HG02884 (cell line): ENCODE results near the gene TXNRD1.
"Not testable (repeated sequence)": the region's sequence is repeated elsewhere in the genome, so short reads cannot be mapped to it uniquely, and the experiment has no call there.

ENCODE experiments used
- ATAC-seq: cut with Tn5 transposase; IDR thresholded peaks from one replicate; pipeline ENCODE4 v1.9.1; 2021; ENCODE audit warnings: mild to moderate bottlenecking, moderate library complexity; ENCODE audit not compliant: unreplicated experiment

The TXNRD1 gene

GRCh38 chr12:104190641-104191176 is 24.9 kb upstream of the TXNRD1 start:
- ATAC-seq, result no peak

GRCh38 chr12:104197264-104197663 is 18.3 kb upstream of the TXNRD1 start:
- no peak for ATAC-seq

DNA sequence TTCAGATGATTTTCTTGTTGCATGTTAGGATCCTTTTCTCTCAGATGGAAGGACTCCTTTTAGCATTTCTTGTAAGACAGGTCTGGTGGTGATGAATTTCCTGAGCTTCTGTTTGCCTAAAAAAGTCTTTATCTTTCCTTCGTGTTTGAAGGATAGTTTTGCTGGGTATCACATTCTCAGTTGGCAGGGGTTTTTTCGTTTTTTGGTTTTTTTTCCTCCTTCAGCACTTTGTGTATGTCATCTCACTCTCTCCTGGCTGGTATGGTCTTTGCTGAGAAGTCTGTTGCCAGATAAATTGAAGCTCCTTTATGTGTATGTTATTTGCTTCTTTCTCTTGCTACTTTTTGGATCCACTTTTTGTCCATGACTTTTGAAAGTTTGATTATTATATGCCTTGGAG is 15.6 kb upstream of the TXNRD1 start:
- ATAC-seq, result no peak

GRCh38 chr12:104201238-104202001 is 14.2 kb upstream of the TXNRD1 start:
- no peak for ATAC-seq

DNA sequence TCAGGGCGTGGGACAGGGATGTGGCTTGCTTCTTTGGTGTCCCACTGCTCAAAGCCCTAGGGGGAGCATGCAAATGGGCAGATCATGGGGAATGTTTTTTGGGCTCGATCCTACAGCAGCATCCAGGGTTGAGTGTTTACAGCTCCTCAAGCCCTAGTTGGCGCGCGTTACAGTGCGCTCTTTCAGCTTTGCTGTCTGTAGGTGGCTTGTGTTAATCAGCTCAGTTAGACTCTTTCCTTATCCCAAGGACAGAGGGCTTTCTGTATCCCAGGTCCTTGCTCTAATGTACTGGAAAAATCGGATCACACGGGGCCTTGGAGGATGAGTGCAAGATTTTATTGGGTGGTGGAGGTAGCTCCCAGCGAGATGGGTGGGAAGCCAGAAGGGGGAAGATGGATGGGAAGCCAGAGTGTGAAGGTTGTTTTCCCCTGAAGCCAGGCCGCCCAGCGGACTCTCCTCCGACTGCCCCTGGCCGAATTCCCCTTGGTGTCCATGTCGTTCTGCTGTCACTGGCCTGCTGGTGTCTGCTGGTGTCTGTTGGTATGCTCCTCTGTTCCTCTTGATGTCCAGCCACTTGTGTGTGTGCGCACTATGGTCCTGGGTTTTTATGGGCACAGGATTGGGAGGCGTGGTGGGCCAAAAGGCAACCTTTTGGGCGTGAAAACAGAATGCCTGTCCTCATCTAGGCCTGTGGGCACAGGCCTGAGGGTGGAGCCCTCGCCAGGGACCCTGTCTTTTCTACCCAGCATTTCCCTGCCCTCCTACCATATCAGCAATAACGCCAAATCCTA is 10.7 kb upstream of the TXNRD1 start:
- no peak for ATAC-seq

- no peak for ATAC-seq
Measured at GRCh38 chr12:104207416-104208205, 8.0 kb upstream of the TXNRD1 start.

DNA sequence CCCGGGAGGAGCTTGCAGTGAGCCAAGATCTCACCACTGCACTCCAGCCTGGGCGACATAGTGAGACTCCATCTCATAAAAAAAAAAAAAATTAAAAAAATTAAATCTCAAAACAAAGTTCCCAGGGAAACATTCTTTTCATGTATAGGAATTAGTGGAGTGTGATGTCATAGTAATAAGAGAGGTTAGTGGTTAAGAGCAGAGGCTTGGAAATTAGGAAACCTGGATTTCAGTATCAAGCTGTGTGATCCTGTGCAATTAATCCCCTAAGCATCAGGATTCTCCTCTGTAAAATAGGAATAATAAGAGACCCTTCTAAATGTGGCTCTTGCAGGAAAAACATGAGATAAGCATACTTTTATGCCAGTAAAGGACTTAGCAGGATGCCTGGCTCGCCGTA is 3.1 kb upstream of the TXNRD1 start:
- no peak for ATAC-seq

DNA sequence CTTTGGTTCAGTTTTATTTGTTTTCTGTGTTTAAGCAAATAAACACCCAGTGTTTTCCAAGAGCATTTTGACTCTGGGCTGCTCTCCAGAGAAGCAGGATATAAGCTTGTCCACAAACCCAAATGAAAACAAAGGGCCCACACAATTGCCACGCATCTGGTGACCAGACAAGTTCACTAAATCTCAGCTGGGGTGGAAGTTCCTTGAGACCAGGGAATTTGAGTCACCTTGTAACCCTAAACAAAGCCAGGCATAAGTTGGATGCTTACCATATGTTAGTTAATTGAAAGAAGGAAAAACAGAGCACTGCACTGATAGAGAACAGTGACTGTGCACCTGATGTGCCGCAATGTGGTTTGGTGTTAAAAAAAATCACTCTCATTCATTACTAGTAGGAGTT is 1.6 kb upstream of the TXNRD1 start:
- no peak for ATAC-seq

DNA sequence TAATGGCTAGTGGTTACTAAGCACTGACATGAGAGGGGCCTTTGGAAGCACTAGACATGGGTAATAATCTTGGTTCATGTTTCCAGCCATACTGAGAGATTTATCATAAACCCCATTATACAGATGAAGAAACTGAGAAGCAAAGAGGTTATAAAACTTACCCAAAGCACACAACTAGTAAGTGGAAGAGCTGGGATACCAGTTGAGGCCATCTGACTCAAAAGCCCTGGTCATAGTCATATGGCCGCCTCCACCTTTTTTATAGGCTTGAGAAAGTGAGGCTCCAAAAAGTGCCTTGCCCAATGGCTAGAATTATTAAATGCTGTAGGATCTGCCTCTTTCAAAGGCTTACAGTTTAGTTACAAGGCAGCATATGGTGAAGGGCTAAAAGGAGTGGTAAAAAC is 944 bp downstream of the TXNRD1 start:
- ATAC-seq, result no peak

DNA sequence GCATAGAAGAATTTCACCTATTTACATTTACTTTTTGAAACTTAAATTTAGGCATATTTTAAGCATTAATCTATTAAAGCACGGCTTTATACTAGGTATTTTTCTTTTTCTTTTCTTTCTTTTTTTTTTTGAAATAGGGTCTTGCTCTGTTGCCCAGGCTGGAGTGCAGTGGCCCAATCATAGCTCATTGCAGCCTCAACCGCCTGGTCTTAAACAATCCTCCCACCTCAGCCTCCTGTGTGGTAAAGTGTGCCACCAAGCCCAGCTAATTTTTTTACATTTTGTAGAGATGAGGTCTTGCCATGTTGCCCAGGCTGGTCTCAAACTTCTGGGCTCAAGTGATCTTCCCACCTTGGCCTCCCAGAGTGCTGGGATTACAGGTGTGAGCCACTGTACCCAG is 2.9 kb downstream of the TXNRD1 start:
- ATAC-seq, result not testable (repeated sequence)

DNA sequence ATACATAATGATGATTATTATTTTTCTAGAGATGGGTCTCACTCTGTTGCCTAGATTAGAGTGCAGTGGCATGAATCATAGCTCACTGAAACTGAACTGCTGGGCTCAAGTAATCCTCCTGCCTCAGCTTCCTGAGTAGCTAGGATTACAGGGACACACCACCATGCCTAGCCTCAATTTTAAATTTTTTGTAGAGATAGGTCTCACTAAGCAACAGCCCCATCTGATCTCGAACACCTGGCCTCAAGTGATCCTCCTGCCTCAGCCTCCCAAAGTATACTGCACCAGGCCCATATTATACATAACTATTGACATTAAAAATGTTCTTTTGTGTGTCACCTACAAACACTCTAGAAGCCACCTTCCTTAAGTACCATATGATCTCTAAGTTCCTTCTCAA is 3.4 kb downstream of the TXNRD1 start:
- no peak for ATAC-seq

DNA sequence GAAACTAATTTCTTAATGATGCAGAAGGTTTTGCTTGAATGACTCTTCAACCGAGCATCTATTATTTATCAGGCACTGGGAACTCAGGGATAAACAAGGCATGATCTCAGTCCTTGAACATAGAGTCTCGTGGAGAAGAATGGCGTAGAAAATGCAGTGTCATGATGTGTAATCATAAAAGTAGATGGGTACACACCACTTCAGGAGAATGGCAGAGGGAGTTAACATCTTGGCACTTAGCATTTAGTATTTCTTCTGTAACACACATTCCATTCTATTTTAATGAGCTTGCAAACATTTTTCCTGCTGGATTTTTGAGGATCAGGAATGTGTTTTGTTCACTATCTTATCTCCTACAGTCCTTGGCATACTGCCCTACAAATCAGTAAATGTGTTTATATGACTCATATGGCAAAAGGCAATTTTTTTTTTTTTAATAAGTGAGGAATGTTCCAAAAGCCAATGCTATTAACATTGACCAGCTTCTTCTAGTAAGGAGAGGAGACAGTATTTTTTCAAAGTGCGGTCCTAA is 3.8 kb downstream of the TXNRD1 start:
- ATAC-seq, result no peak

- no peak for ATAC-seq
Measured at GRCh38 chr12:104219908-104220404, 4.4 kb downstream of the TXNRD1 start.

- ATAC-seq, result no peak
Measured at GRCh38 chr12:104220931-104221330, 5.4 kb downstream of the TXNRD1 start.

DNA sequence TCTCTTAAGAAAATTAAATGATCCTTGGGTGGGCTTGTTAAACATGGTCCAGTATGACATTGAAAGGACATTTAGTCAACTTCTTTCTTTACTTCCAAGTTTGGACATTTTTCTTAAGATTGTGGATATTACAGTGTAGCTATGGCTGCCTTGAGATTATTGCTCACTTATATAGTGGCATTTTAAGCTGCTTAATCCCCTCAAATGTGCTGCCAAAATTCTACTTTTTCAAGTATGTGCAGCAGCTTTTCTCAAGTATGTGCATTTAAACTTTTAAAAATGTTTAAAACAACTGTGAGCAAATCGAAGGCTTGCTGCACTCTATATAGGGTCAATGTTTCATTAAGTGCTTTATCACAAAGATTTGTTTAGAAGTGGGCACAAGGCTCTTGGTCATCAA is 7.4 kb downstream of the TXNRD1 start:
- no peak for ATAC-seq

GRCh38 chr12:104223712-104224111 is 8.1 kb downstream of the TXNRD1 start:
- no peak for ATAC-seq

DNA sequence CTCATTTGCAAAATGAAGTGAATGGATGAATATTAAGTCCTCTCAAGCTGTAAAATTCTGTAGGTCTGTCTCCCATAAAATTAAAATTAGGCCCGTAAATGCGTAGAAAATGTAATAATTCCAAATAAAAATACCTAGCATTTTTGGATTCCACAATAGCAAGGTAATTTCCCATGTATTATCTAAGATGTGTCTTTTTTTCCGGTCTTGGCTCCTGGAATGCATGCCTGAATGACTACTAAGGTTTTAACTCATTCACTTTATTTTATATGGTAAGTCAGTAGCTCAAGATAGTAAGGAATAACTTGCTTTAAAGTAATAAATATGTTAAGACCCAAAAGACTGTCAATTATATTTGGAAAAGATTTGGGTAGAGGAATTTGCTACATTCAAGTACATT is 11.1 kb downstream of the TXNRD1 start:
- ATAC-seq, result no peak

DNA sequence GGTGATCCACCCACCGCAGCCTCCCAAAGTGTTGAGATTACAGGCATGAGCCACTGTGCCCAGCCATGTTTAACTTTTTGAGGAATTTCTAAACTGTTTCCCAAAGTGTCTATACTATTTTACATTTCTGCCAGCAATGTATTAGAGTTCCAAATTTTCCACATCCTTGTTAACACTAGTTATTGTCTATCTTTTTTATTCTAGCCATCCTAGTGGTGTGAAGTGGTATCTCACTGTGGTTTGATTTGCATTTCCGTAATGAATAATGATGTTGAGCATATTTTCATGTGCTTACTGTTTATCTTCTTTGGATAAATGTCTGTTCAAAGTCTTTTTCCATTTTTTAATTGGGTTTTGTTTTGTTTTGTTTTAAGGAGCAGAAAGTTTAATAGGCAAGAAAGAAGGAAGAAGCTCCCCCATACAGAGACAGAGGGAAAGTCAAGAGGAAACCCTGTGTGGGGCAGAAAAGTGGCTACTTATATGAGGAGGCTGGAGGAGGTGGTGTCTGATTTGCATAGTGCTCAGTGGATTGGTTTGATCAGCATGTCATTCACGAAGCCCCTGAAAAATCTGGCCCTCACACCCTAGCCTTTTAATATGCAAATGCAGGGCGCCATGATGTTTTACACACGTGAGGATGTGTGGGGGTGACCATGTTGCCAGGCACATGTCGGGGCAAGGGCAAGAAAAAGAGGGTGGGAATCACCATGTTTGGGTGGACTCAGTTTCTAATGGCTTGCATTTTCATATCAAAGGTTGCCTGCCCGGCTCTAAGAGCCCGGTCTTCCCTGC is 14.9 kb downstream of the TXNRD1 start:
- no peak for ATAC-seq

- no peak for ATAC-seq
Measured at GRCh38 chr12:104232609-104233280, 17.2 kb downstream of the TXNRD1 start.
